Astrocyte (in vitro differentiated cells and primary cell): ENCODE data around the gene TLK2. TPM values are rescaled to one million over a fixed set of nuclear protein-coding genes. Genes with fewer than 3 reads are reported as not detected.
"Not testable (repeated sequence)": the region's sequence is repeated elsewhere in the genome, so short reads cannot be mapped to it uniquely, and the experiment has no call there.

Experiments used
- DNase-seq: peaks from one replicate; pipeline ENCODE4 v3.0.0-alpha.2; 2010; ENCODE audit warnings: low read depth
- FAIRE-seq: peaks from 2 replicates; lab custom pipeline; 2011; peaks lifted over from hg19 to GRCh38; lab: Jason Lieb, UNC
- H2AFZ ChIP-seq: 2 replicates; pipeline ENCODE4 v1.6.0; 2012; ENCODE audit warnings: low read depth, low read length, inconsistent platforms
- H3K27ac ChIP-seq: 2 replicates; pipeline ENCODE4 v1.5.1; 2011; ENCODE audit warnings: low read depth, low read length, inconsistent platforms
- H3K27me3 ChIP-seq: 2 replicates; pipeline ENCODE4 v1.6.0; 2011; ENCODE audit warnings: low read length, inconsistent platforms; ENCODE audit not compliant: insufficient read depth
- H3K36me3 ChIP-seq: 2 replicates; pipeline ENCODE4 v1.5.1; 2011; ENCODE audit warnings: low read length, inconsistent platforms; ENCODE audit not compliant: insufficient read depth
- H3K4me1 ChIP-seq: 2 replicates; pipeline ENCODE4 v1.5.1; 2011; ENCODE audit warnings: low read length, inconsistent platforms; ENCODE audit not compliant: insufficient read depth
- H3K4me2 ChIP-seq: 2 replicates; pipeline ENCODE4 v1.6.0; 2012; ENCODE audit warnings: low read length, inconsistent platforms
- H3K4me3 ChIP-seq: 2 replicates; pipeline ENCODE4 v1.5.1; 2011; ENCODE audit warnings: low read depth, mild to moderate bottlenecking, low read length, inconsistent platforms; ENCODE audit not compliant: insufficient read depth
- H3K79me2 ChIP-seq: 2 replicates; pipeline ENCODE4 v1.6.0; 2012; ENCODE audit warnings: mild to moderate bottlenecking, low read length, inconsistent platforms; ENCODE audit not compliant: insufficient read depth
- H3K9ac ChIP-seq: 2 replicates; pipeline ENCODE4 v1.6.0; 2012; ENCODE audit warnings: mild to moderate bottlenecking, low read length, inconsistent platforms
- H3K9me3 ChIP-seq: 2 replicates; pipeline ENCODE4 v1.5.1; 2012; ENCODE audit warnings: low read depth, mild to moderate bottlenecking, low read length, inconsistent platforms; ENCODE audit not compliant: insufficient read depth
- H4K20me1 ChIP-seq: 2 replicates; pipeline ENCODE4 v1.6.0; 2012; ENCODE audit warnings: low read length, inconsistent platforms; ENCODE audit not compliant: insufficient read depth
- H3K27ac Mint-ChIP-seq: one replicate; pipeline ENCODE4 v1.8.0; 2021; ENCODE audit warnings: mild to moderate bottlenecking, mixed read lengths; ENCODE audit not compliant: unreplicated experiment
- H3K27me3 Mint-ChIP-seq: one replicate; pipeline ENCODE4 v1.8.0; 2021; ENCODE audit warnings: low read depth, mixed read lengths; ENCODE audit not compliant: unreplicated experiment
- H3K36me3 Mint-ChIP-seq: one replicate; pipeline ENCODE4 v1.8.0; 2021; ENCODE audit warnings: low read depth, mixed read lengths; ENCODE audit not compliant: unreplicated experiment
- H3K4me1 Mint-ChIP-seq: one replicate; pipeline ENCODE4 v1.8.0; 2021; ENCODE audit warnings: low read depth, mixed read lengths; ENCODE audit not compliant: unreplicated experiment
- H3K4me3 Mint-ChIP-seq: one replicate; pipeline ENCODE4 v1.8.0; 2021; ENCODE audit warnings: mild to moderate bottlenecking, moderate library complexity, mixed read lengths; ENCODE audit not compliant: unreplicated experiment
- H3K9me3 Mint-ChIP-seq: one replicate; pipeline ENCODE4 v1.8.0; 2021; ENCODE audit warnings: mild to moderate bottlenecking, mixed read lengths; ENCODE audit not compliant: unreplicated experiment
- total RNA-seq: library from RNA; stranded (reverse); gene quantifications from 2 replicates; pipeline ENCODE4 v1.2.1, GENCODE V29; 2021

Gene TLK2
- total RNA-seq, 1 donor from 2014 or later: 53.0 TPM

DNA sequence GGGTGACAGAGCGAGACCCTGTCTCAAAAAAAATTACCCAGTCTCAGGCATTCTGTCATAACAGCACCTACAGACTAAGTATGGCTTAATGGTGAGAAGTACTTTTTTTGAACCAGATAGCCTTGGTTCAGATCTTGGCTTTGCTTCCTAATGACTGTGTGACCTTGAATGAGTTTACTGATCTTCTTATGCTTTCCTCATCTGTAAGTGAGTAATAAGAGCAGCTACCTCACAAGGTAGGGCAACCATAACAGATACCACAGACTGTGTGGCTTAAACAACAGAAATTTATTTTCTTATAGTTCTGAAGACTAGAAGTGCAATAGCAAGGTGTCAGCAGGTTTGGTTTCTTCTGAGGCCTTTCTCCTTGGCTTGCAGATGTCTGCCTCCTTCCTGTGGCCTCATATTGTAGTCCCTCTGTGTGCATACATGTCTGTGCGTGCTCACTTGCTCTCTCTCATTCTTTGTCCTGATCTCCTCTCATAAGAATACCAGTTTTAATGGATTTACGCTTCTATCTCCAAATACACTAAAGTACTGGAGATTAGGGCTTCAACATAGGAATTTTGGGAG is 31.7 kb downstream of the TLK2 start:
- not testable (repeated sequence) for H3K27ac Mint-ChIP-seq, H3K9me3 Mint-ChIP-seq, H2AFZ ChIP-seq, H3K4me3 ChIP-seq, H3K4me3 Mint-ChIP-seq, FAIRE-seq, H3K27ac ChIP-seq, H3K9ac ChIP-seq, H3K36me3 Mint-ChIP-seq, H3K4me1 ChIP-seq, H3K36me3 ChIP-seq, H3K9me3 ChIP-seq, DNase-seq, H3K27me3 ChIP-seq, H3K27me3 Mint-ChIP-seq, H3K4me2 ChIP-seq
- H4K20me1 ChIP-seq: peaks cover 38% of the 10 kb centered on the region
- H3K79me2 ChIP-seq: peaks cover 86% of the 10 kb centered on the region
- peaks cover 12% of the 10 kb centered on the region for H3K4me1 Mint-ChIP-seq

DNA sequence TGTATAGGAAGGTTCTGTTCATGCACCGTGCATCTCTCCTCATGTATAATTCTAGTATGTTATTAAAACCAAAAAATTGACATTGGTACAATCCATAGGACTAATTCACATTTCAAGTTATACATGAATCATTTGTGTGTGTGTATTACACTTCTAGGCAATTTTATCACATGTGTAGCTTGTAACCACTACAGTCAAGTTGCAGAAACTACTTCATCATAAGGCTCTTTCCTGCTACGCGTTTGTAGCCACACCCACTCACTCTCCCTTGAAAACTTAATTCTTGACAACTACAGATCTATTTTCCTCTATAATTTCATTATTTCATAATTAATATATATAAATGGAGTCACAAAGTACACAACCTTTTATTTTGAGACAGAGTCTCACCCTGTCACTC is 32.4 kb downstream of the TLK2 start:
- H3K9me3 ChIP-seq, FAIRE-seq, H3K27me3 Mint-ChIP-seq, H3K27ac Mint-ChIP-seq, H3K27ac ChIP-seq, H3K9ac ChIP-seq, H3K36me3 ChIP-seq, DNase-seq, H3K4me2 ChIP-seq, H3K36me3 Mint-ChIP-seq, H3K9me3 Mint-ChIP-seq, H3K27me3 ChIP-seq, H2AFZ ChIP-seq, H3K4me3 ChIP-seq, H3K4me3 Mint-ChIP-seq, H3K4me1 ChIP-seq: not testable (repeated sequence)
- Histone ChIP-seq H3K79me2 (peaks cover 86% of the 10 kb centered on the region), H4K20me1 (peaks cover 34% of the 10 kb centered on the region)
- H3K4me1 Mint-ChIP-seq: peaks cover 12% of the 10 kb centered on the region

DNA sequence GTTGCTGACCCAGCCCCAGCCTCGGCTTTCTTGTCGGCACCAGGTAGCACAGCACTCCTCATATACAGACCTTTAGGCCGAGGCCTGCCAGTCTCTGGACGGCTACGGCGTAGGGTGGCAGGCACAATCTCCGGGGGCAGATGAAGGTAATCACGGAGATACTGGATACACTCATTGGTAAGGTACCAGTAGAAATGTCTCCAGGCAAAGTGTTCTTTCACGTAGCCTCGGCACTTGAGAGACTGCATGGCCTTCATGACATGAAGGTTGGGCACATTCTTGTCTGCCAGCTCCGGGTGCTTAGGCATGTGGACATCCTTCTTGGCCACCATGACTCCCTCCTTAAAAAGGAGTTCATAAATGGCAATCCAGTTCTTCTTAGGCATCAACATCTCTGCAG is 37.8 kb downstream of the TLK2 start:
- not testable (repeated sequence) for H3K27ac Mint-ChIP-seq, H3K36me3 ChIP-seq, H3K4me2 ChIP-seq, DNase-seq, H3K9me3 ChIP-seq, H3K27me3 ChIP-seq, H3K4me1 ChIP-seq, H3K4me1 Mint-ChIP-seq, H3K4me3 Mint-ChIP-seq, H3K36me3 Mint-ChIP-seq, H2AFZ ChIP-seq, H3K27ac ChIP-seq, FAIRE-seq, H3K9me3 Mint-ChIP-seq, H3K27me3 Mint-ChIP-seq, H3K4me3 ChIP-seq, H3K9ac ChIP-seq
- H4K20me1 ChIP-seq: peaks cover 36% of the 10 kb centered on the region
- peaks cover 78% of the 10 kb centered on the region for H3K79me2 ChIP-seq

DNA sequence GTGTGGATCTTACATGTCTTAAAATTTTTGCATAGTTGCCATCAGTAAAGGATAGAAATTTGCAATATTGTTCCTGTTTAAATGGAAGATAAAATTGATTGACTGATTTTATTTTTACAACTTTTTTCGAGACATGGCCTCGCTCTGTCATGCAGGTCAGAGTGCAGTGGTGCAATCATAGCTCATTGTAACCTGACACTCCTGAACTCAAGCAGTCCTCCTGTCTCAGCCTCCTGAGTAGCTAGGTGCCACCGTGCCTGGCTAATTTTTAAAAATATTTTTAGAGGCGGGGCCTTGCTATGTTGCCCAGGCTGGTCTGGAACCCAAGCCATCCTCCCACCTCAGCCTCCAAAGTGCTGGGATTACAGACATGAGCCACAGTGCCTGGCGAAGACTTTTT is 42.7 kb downstream of the TLK2 start:
- not testable (repeated sequence) for H3K9me3 ChIP-seq, H3K4me3 ChIP-seq, DNase-seq, H3K4me1 Mint-ChIP-seq, H3K9ac ChIP-seq, H3K27me3 ChIP-seq, FAIRE-seq, H3K27ac Mint-ChIP-seq, H3K27me3 Mint-ChIP-seq, H3K9me3 Mint-ChIP-seq, H3K4me3 Mint-ChIP-seq, H3K4me2 ChIP-seq, H2AFZ ChIP-seq, H3K27ac ChIP-seq, H3K36me3 ChIP-seq, H3K4me1 ChIP-seq
- H4K20me1 ChIP-seq: peaks cover 20% of the 10 kb centered on the region
- peaks cover 33% of the 10 kb centered on the region for H3K79me2 ChIP-seq
- peaks cover 14% of the 10 kb centered on the region for H3K36me3 Mint-ChIP-seq

- FAIRE-seq, H3K36me3 ChIP-seq, H3K4me3 ChIP-seq: not testable (repeated sequence)
Observed at GRCh38 chr17:62524077-62524476, 45.5 kb downstream of the TLK2 start.

GRCh38 chr17:62525317-62525716 is 46.7 kb downstream of the TLK2 start:
- H4K20me1 ChIP-seq, H3K36me3 Mint-ChIP-seq, H3K27me3 Mint-ChIP-seq, H2AFZ ChIP-seq, H3K4me2 ChIP-seq, H3K9me3 ChIP-seq, H3K4me3 Mint-ChIP-seq, H3K4me1 ChIP-seq, H3K9me3 Mint-ChIP-seq, H3K27me3 ChIP-seq, H3K36me3 ChIP-seq, H3K4me1 Mint-ChIP-seq, H3K9ac ChIP-seq, H3K27ac Mint-ChIP-seq, FAIRE-seq, H3K4me3 ChIP-seq, H3K27ac ChIP-seq: not testable (repeated sequence)
- H3K79me2 ChIP-seq: peaks cover 12% of the 10 kb centered on the region
- peak; percentile 45 for DNase-seq

More at GRCh38 chr17:62524077-62524476, 45.5 kb downstream of the TLK2 start:
- H3K36me3 Mint-ChIP-seq: peaks cover 12% of the 10 kb centered on the region
- H3K27me3 ChIP-seq, H4K20me1 ChIP-seq, H3K27ac ChIP-seq, H3K9ac ChIP-seq, H3K27ac Mint-ChIP-seq, H2AFZ ChIP-seq, H3K4me1 Mint-ChIP-seq, H3K9me3 Mint-ChIP-seq, H3K4me1 ChIP-seq, H3K27me3 Mint-ChIP-seq, DNase-seq, H3K9me3 ChIP-seq, H3K4me3 Mint-ChIP-seq, H3K4me2 ChIP-seq: not testable (repeated sequence)
- peaks cover 17% of the 10 kb centered on the region for H3K79me2 ChIP-seq
